ENCODE results near the gene ROBO2.

ROBO2 gene

GRCh38 chr3:77125966-77126365, 86.1 kb downstream of the ROBO2 start:
- no peak for FAIRE-seq

GRCh38 chr3:77134769-77135168, 94.9 kb downstream of the ROBO2 start:
- no peak for FAIRE-seq

GRCh38 chr3:77137559-77137958, 97.7 kb downstream of the ROBO2 start:
- FAIRE-seq, result no peak

GRCh38 chr3:77139624-77140023, 99.7 kb downstream of the ROBO2 start:
- no peak for FAIRE-seq

- no peak for FAIRE-seq
Measured at GRCh38 chr3:77141423-77141822, 101.5 kb downstream of the ROBO2 start.

- FAIRE-seq, result no peak
Measured at GRCh38 chr3:77142578-77142977, 102.7 kb downstream of the ROBO2 start.

- no peak for FAIRE-seq
Measured at GRCh38 chr3:77146004-77146403, 106.1 kb downstream of the ROBO2 start.

GRCh38 chr3:77147836-77148578, 108.1 kb downstream of the ROBO2 start:
- FAIRE-seq, result no peak

GRCh38 chr3:77149382-77149781, 109.5 kb downstream of the ROBO2 start:
- no peak for FAIRE-seq

GRCh38 chr3:77150028-77150427, 110.1 kb downstream of the ROBO2 start:
- no peak for FAIRE-seq

- FAIRE-seq, result no peak
Measured at GRCh38 chr3:77150759-77151158, 110.9 kb downstream of the ROBO2 start.

- no peak for FAIRE-seq
Measured at GRCh38 chr3:77158730-77159581, 119.1 kb downstream of the ROBO2 start.

GRCh38 chr3:77160931-77161497, 121.1 kb downstream of the ROBO2 start:
- FAIRE-seq, result no peak

GRCh38 chr3:77169823-77170222, 129.9 kb downstream of the ROBO2 start:
- FAIRE-seq, result no peak

GRCh38 chr3:77171026-77171425, 131.1 kb downstream of the ROBO2 start:
- FAIRE-seq, result no peak

GRCh38 chr3:77179762-77180161, 139.9 kb downstream of the ROBO2 start:
- FAIRE-seq, result no peak

GRCh38 chr3:77182341-77182740, 142.4 kb downstream of the ROBO2 start:
- no peak for FAIRE-seq

- FAIRE-seq, result no peak
Measured at GRCh38 chr3:77186319-77186718, 146.4 kb downstream of the ROBO2 start.

- no peak for FAIRE-seq
Measured at GRCh38 chr3:77186728-77187127, 146.8 kb downstream of the ROBO2 start.

GRCh38 chr3:77188210-77188609, 148.3 kb downstream of the ROBO2 start:
- FAIRE-seq, result no peak

- FAIRE-seq, result no peak
Measured at GRCh38 chr3:77189258-77189657, 149.4 kb downstream of the ROBO2 start.

- no peak for FAIRE-seq
Measured at GRCh38 chr3:77189684-77190083, 149.8 kb downstream of the ROBO2 start.

GRCh38 chr3:77190374-77190773, 150.5 kb downstream of the ROBO2 start:
- FAIRE-seq, result no peak

- no peak for FAIRE-seq
Measured at GRCh38 chr3:77191014-77191413, 151.1 kb downstream of the ROBO2 start.
